HG03460 (cell line): ENCODE results near the gene PPBP.
"Not testable (repeated sequence)": the region's sequence is repeated elsewhere in the genome, so short reads cannot be mapped to it uniquely, and the experiment has no call there.

Experiments used
- ATAC-seq: cut with Tn5 transposase; IDR thresholded peaks from one replicate; pipeline ENCODE4 v1.9.1; 2021; ENCODE audit not compliant: unreplicated experiment

Gene PPBP

DNA sequence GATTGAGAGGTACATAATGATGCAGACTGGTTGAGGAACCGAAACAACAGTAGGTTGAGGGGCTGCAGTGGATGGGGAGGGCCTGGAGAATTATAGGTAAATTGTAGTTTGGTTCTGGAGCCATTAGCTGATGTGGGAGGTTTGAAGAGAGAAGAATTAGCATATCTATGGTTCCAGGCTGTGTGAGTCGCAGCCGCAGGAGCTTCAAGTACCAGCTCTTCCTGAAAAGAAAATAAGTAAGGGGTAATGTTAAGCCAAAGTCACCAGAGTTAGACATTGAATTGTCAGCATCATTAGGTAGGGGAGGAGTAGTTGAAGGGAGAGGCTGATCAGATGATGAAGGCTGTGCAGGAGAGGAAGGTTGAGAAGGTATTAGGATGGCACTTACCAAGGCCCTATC lies 35.6 kb downstream of the PPBP start:
- no peak for ATAC-seq

DNA sequence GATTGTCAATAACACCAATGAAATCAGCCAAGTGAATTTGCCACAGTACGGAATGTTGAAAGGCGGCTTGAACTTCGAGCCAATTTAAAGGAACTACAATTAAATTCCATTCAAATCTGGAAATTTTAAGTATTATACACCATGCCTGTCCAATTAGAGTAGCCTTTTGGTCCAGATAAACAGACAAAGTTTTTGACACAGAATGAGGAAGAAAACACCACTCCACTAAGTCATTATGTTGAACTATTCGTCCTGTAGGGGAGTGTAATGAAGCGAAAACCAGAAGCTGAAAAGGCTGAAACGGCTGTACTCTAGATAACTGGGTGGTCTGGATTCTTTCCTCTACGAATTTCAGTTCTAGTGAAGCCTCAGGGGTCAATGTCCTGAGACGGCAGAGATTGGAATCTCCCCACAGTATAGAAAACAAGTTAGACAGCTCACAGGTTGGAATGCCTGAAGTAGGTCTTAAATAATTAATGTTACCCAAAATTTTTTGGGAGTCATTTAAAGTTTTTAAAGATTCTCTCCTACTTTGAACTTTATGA lies 37.5 kb downstream of the PPBP start:
- ATAC-seq = not testable (repeated sequence)

DNA sequence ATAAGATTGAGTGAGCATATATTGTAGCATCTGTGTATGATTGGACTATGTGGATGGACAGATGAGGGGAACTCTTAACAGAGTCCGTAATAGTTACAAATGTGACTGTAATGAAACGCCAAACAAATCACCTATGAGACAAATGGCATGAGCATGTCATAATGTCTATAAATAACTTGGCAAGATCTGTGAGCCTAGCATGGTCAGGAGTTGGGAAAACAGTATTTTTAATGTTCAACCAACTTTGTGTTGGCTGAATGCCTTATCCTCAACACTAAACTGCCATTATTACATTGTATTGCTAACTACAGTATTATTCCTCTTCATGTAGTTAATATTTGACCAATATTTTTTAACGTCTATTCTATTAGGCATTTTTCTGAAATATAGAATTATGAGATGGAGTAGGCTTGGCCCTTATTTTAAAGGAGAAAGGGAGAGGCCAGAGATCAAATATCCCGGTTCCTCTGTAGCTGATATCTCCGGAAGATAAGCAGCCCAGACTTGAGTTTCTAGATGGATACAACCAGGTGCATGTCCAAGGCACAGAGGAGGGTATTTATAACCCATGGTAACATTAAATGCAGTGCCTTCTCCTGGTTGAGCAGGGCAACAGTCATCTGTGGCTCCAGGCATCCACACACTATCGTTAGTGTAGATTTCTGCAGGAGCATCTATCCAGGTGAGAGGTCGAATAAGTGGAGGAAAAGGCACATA lies 38.8 kb downstream of the PPBP start:
- no peak for ATAC-seq

DNA sequence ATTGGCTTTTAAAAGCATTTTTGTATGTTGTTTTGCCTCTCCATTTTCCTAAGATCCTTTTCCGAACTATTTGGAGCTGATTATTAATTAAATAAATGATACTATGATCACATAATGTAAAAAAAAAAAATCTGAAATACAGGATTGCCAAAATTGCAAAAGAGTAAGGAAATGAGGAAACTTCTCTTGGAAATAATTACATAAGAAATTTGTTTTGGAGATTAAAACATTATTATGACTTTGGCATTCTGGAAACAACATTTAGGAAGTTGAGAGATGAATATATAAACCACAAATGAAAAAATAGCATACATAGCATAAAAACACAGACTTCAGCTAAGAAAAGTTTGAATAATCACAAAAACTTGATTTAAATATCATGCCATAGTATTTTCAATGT lies 39.7 kb downstream of the PPBP start:
- ATAC-seq = no peak

DNA sequence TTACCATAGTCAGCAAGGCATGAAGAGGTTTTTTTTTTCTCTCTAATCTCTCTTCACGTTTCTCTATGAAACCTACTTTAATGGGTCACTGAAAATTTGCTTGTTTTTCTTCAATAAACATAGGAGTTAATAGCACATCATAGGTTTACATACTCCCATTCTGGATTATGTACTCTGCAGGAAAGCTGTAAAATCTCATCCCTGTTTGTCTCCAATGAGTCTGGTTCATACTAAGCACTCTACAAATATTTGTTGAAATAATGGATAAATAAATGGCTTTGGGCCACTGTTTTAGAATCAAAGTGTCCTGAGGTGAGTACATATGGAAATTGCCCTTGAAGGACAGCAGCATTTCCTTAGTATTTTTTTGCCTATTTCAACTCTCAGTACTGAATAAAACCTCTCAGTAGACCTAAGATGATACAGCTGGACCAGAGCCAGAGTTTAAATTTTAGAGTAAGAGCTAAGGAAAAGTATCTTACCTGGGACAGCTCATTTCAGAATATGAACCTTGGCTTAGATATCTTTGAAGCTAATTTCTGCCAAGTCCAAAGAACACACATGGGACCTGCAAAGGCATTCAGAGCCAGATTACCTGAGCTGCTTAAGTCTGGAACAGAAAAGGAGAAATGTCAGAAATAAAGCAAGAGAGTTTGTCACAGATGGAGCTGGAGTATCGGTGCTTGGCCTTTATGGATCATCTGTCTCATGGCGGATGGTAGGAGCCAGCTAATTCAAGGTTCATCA lies 40.6 kb downstream of the PPBP start:
- ATAC-seq = no peak

DNA sequence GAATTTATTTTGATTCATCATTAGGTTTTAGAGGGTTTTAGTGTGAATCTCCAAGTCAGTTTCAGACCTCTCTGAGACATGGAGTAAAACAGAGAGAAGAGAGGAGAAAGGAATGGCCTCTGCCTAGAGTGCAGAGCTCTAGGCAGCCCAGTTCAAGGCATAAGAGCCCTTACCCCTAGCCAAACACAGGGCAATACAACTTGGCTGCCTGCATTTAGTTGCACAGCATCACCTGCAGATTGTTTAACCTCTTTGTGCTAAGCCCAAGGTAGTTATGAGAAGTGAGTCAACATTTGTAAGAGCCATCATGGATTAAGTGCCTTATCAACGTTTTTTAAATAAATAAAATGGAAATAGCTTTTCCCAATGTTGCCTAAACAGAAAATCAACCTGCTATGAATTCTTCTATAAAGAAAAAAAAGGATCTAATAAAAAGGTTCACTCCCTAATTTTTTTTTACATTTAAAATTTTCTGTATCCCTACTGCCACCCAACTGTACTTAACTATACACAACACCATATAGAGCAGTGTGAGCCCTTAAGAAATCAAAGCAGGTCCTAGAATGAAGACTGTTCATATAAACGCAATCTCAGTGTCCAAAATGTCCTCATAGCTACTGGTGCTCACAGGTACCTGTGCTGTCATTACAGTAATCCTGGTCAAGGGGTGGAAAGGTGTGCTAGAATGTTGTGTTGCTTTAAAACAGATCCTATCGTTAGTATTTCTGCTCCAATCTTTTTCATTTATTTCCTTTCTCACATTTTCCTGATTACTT lies 42.1 kb downstream of the PPBP start:
- ATAC-seq = no peak

DNA sequence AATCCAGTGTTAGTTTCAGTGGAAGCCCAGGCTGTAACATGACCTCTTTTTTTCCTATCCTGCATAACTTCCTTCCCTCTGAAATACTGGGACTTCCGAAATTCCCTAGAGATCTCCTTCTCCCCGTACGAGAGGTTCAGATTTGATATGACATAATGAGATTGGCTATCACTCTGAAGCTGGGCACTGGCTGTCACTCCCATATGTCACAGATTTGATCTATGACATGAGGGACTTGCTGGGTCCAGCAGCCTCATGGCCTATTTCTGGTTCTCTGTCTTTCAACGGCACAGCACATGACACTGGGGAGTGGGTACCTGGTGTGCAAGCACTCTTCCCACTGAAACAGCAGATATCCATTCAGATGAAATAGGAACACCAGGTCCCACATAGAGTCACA lies 42.9 kb downstream of the PPBP start:
- ATAC-seq = no peak

DNA sequence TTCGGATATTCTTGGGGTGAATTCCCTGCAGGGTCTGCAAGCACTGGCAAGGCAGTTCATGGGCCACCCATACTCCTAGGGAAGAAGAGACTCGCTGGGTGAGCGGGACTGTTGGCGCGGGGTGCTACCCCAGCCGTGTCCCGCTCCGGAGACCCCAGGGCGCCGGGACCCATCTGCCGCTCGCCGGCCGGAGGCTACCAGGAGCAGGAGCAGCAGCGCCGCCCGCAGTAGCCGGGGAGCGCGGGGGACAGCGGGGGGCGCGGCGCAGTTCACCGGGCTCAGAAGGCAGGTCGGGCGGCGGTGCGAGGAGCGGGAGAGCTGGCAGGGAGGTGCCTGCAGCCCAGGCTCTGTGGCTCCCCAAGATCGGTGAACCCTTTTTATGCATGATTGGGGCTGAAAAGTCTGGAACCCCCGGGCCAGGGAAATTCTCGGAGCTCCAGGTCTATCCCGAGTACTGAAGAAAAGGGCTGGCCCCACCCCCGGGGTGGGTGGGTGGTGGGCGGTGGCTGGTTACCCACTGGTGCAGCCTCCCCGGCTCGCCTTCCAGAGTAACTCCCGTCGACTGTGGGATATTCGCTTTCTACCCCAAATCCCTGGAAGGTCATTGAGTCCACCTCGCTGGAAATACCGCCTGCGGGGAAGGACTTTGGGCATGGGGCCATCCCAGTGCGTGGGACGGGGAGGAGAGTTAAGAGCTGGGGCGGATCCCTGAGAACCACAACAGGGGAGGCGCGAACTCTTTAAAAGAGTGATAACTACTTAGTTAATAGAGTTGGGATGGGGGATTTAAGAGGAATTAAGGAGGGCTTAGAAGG lies 43.7 kb downstream of the PPBP start:
- no peak for ATAC-seq

DNA sequence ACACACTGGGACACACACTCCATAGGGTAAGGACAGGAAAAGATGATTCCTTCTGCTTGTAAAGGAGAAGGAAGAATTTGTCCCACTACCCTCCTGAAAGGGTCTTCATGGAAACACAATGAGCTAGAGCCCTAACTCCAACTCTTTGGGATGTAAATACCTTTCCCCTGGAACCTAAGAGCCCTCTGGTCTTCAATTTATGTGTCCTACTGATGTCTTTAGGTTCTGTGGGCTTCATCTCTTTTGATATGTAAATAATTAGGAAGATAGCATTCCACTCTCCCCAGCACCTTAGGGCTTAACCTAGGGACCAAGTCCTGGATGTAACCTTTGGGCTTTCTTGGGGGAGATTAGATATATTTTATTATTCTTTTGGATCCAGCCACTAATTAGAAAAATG lies 44.4 kb downstream of the PPBP start:
- ATAC-seq = no peak

DNA sequence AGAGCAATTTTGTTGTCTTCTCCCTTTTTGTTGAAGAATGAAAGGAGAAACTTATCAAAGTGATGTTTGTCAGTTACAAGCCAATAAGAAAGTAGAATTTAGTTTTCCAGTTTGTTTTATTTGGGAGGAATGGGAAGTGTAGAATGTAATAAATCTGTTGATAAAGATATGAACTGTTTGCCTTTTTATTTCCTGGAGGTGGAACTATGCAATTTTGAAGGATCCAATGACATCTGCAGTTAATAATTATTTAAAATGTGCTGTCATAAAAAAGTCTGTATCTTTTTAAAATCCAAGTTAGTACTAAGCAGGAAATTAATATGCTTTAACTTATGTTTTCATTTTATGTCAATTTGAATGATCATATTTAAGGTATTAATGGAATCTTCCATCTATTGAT lies 51.0 kb downstream of the PPBP start:
- ATAC-seq = no peak
